Activated CD4-positive, CD25-positive, alpha-beta regulatory T cell treated with anti-CD3 and anti-CD28 coated beads, Interleukin-2, amount 50 U/mL, for 72 hours (primary cell): ENCODE data around the gene FAS.

Experiments
- DNase-seq: peaks from one replicate; pipeline ENCODE4 v3.0.0; 2021

Gene FAS

GRCh38 chr10:88990384-88991160 is at the start of gene FAS:
FAS (plus strand) TSS chr10:88990798; CDS start chr10:88990877, 79 bp downstream.
- DNase-seq: peak; percentile 78

GRCh38 chr10:88941026-88941425 is 49.6 kb upstream of the FAS start:
- DNase-seq: no peak

GRCh38 chr10:88943778-88944177 is 46.8 kb upstream of the FAS start:
- no peak for DNase-seq

GRCh38 chr10:88944813-88945212 is 45.8 kb upstream of the FAS start:
- no peak for DNase-seq

GRCh38 chr10:88946200-88946599 is 44.4 kb upstream of the FAS start:
- no peak for DNase-seq

GRCh38 chr10:88946965-88947590 is 43.5 kb upstream of the FAS start:
- no peak for DNase-seq

GRCh38 chr10:88949051-88949450 is 41.5 kb upstream of the FAS start:
- no peak for DNase-seq

- no peak for DNase-seq
These were observed 40.4 kb upstream of the FAS start for GRCh38 chr10:88949912-88950837.

GRCh38 chr10:88952647-88953111 is 37.9 kb upstream of the FAS start, which contains the start of gene ACTA2:
ACTA2 (minus strand) TSS chr10:88952773; CDS start chr10:88948930, 3,843 bp downstream.
- DNase-seq: no peak

- no peak for DNase-seq
These were observed 36.9 kb upstream of the FAS start for GRCh38 chr10:88953662-88954061.

GRCh38 chr10:88954458-88955083 is 36.0 kb upstream of the FAS start:
- no peak for DNase-seq

- no peak for DNase-seq
These were observed 33.2 kb upstream of the FAS start for GRCh38 chr10:88957381-88957780.

GRCh38 chr10:88958721-88959120 is 31.9 kb upstream of the FAS start:
- no peak for DNase-seq

- DNase-seq: no peak
These were observed 29.8 kb upstream of the FAS start for GRCh38 chr10:88960802-88961201.

- no peak for DNase-seq
These were observed 29.3 kb upstream of the FAS start for GRCh38 chr10:88961266-88961665.

GRCh38 chr10:88962336-88962735 is 28.3 kb upstream of the FAS start:
- no peak for DNase-seq

GRCh38 chr10:88963318-88963717 is 27.3 kb upstream of the FAS start:
- DNase-seq: no peak

GRCh38 chr10:88964360-88964759 is 26.2 kb upstream of the FAS start:
- no peak for DNase-seq

- DNase-seq: no peak
These were observed 25.7 kb upstream of the FAS start for GRCh38 chr10:88964869-88965415.

- DNase-seq: no peak
These were observed 23.8 kb upstream of the FAS start for GRCh38 chr10:88966797-88967196.

GRCh38 chr10:88968391-88968790 is 22.2 kb upstream of the FAS start:
- DNase-seq: no peak
